Sigmoid colon (tissue), 7 donors: ENCODE results near the gene FBXO9. TPM values are rescaled to one million over a fixed set of nuclear protein-coding genes. Genes with fewer than 3 reads are reported as not detected.
A peak's percentile ranks its signal among the peaks of the same experiment; 100 is the strongest.

ENCODE experiments used
- DNase-seq: peaks from one replicate; pipeline ENCODE4 v3.0.0-alpha.2; 2019
- H3K27ac ChIP-seq, 4 donors: fragments of 200-600 bp; sonication (generic); one replicate each; pipeline ENCODE4 v1.5.1; 2016 to 2019; ENCODE audit warnings: mild to moderate bottlenecking in 1 of 4
- H3K27me3 ChIP-seq, 3 donors: fragments of 200-600 bp; sonication (generic); one replicate each; pipeline ENCODE4 v1.5.1; 2019; ENCODE audit warnings: mild to moderate bottlenecking in 1 of 3
- H3K36me3 ChIP-seq, 4 donors: fragments of 200-600 bp; sonication (generic); one replicate each; pipeline ENCODE4 v1.5.1; 2016 to 2019
- H3K4me1 ChIP-seq, 4 donors: fragments of 200-600 bp; sonication (generic); one replicate each; pipeline ENCODE4 v1.5.1; 2017 to 2019
- H3K4me3 ChIP-seq, 4 donors: fragments of 200-600 bp; sonication (generic); one replicate each; pipeline ENCODE4 v1.5.1; 2017 to 2019; ENCODE audit warnings: mild to moderate bottlenecking in 2 of 4, moderate library complexity in 1 of 4
- H3K9me3 ChIP-seq, 4 donors: fragments of 200-600 bp in 3 of 4; sonication (generic) in 3 of 4; one replicate each; pipeline versions ENCODE4 v1.5.1 to v1.6.1; 2013 to 2019
- EP300 ChIP-seq, 4 donors: sonication (generic); formaldehyde crosslinking; IDR thresholded peaks; one replicate each; pipeline ENCODE4 v1.6.1; 2017; ENCODE audit warnings: antibody characterized with exemption in 4 of 4
- POLR2A ChIP-seq, 2 donors: fragments of 450-650 bp; IDR thresholded peaks; one replicate each; pipeline ENCODE4 v1.6.1; 2016; ENCODE audit warnings: antibody characterized with exemption in 2 of 2, mild to moderate bottlenecking in 2 of 2, moderate library complexity in 2 of 2
- POLR2AphosphoS5 ChIP-seq, 4 donors: sonication (generic); formaldehyde crosslinking; IDR thresholded peaks; one replicate each; pipeline ENCODE4 v1.6.1; 2017; ENCODE audit warnings: antibody characterized with exemption in 4 of 4
- WGBS, 2 donors: extraction: QIAGEN DNeasy Blood & Tissue Kit; methylation state at CpG; one replicate each; pipeline ENCODE4 v1.1.7; 2013; 5-methylcytosine and 5-hydroxymethylcytosine counted together
- intact Hi-C: fragments of 100-400 bp; cut with DNase I; formaldehyde crosslinking; loops from one replicate; pipeline ENCODE4 v1.15.1; 2023
- polyA plus RNA-seq, 3 donors: library from polyadenylated mRNA; stranded (reverse); fragments of 200-250 nt; gene quantifications; one replicate each; pipeline ENCODE4 v1.2.3, GENCODE V29; 2013
- total RNA-seq, 4 donors: library from RNA; depleted of rRNA; stranded (reverse); fragments of >200 nt; gene quantifications; one replicate each; pipeline ENCODE4 v1.1.0, GENCODE V29; 2016
- TF ChIP-seq, protein P1 (sequence below), 4 experiments: fragments of 450-650 bp in 3 of 4; fragments of 200-600 bp in 1 of 4; IDR thresholded peaks; one replicate each; pipeline ENCODE4 v1.5.1; 2016 to 2019; ENCODE audit warnings: antibody characterized with exemption in 4 of 4, mild to moderate bottlenecking in 3 of 4, moderate library complexity in 2 of 4
- donor health status: healthy with polysubstance abuse.
- donor health status: Bipolar disorder and iron deficiency.
- donor health status: healthy.

FBXO9 gene
- total and polyA plus RNA-seq, 7 donors, result 22.4 to 63.1 (median 41.9) TPM

DNA sequence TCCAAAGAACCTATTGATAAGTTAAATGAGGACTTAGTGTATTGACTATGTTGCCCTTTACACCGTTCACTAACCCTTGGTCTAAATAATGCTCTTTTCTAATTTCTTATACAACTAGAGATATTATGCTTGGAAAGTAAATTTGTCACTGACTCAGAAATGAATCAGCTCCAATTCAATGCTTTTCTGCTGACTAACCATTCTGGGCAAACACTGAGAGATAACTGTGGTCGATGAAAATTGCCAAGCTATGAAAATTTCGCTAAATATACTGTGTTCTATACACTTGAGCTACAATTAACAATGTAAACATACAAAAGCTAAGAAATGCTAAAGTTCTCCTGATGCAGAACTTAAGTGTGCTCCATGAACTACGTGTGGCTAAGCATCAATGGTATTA, 23.1 kb upstream of the FBXO9 start:
- WGBS, 2 donors, result 81 to 84% methylated on average over 4 of the region's 4 CpGs
- H3K4me3 ChIP-seq, result no peak overlapping the region
- no peaks in the 10 kb centered on the region for H3K9me3 ChIP-seq
- no peak for DNase-seq
- H3K36me3 ChIP-seq, result peaks cover 0 to 41% (median 12%) of the 10 kb centered on the region in 4 donors
- peaks cover 0 to 43% (median 39%) of the 10 kb centered on the region in 4 donors for H3K4me1 ChIP-seq
- H3K27me3 ChIP-seq, result no peaks in the 10 kb centered on the region
- peak overlapping the region in 3 of 4 donors; percentile 38 to 60 (median 54) for H3K27ac ChIP-seq
- intact Hi-C loops, result no loop called here
- TF ChIP-seq EP300 (IDR thresholded peaks at IDR 0.05) (no peak), POLR2A (IDR thresholded peaks at IDR 0.05) (no peak), POLR2AphosphoS5 (IDR thresholded peaks at IDR 0.05) (no peak)
- TF ChIP-seq, protein P1, sequence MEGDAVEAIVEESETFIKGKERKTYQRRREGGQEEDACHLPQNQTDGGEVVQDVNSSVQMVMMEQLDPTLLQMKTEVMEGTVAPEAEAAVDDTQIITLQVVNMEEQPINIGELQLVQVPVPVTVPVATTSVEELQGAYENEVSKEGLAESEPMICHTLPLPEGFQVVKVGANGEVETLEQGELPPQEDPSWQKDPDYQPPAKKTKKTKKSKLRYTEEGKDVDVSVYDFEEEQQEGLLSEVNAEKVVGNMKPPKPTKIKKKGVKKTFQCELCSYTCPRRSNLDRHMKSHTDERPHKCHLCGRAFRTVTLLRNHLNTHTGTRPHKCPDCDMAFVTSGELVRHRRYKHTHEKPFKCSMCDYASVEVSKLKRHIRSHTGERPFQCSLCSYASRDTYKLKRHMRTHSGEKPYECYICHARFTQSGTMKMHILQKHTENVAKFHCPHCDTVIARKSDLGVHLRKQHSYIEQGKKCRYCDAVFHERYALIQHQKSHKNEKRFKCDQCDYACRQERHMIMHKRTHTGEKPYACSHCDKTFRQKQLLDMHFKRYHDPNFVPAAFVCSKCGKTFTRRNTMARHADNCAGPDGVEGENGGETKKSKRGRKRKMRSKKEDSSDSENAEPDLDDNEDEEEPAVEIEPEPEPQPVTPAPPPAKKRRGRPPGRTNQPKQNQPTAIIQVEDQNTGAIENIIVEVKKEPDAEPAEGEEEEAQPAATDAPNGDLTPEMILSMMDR (IDR thresholded peaks at IDR 0.05), result no peak

DNA sequence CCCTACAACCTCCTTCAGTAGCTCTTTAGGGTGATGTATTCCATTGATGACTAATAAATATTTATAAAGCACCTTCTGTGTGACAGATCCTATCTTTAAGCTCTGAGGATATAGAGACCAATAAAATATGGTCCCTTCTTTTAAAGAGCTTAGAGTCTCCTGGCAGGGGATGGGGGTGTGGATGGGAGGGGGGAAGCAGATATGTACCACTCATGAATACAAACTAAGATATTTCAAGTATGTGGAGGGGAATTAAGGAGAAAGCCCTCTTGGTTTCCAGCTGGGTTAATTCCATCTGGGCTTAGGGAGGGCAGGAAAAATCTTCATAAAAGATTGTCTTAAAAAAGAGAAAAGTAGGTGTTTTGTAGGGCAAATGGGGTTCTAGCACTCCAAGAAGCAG, 21.6 kb upstream of the FBXO9 start:
- H3K9me3 ChIP-seq, result no peaks in the 10 kb centered on the region

DNA sequence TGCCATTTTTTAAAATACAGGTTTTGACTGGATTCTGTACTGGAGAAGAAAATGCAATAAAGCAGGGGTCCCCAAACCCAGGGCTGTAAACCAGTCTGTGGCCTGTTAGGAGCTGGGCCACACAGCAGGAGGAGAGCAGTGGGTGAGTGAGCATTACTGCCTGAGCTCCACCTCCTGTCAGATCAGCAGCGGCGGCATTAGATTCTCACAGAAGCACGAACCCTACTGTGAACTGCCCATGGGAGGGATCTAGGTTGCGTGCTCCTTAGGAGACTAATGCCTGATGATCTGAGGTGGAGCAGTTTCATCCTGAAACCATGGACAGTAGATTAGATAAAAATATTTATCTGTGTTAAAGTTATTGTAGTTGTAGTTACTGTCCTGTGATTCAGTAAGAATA, 21.1 kb upstream of the FBXO9 start:
- WGBS, 2 donors, result 84 to 90% methylated on average over 4 of the region's 4 CpGs
- peak overlapping the region in 3 of 4 donors; percentile 42 to 60 (median 54) for H3K27ac ChIP-seq
- peaks cover 0 to 43% (median 39%) of the 10 kb centered on the region in 4 donors for H3K4me1 ChIP-seq
- intact Hi-C loops, result no loop called here
- no peaks in the 10 kb centered on the region for H3K9me3 ChIP-seq
- no peaks in the 10 kb centered on the region for H3K27me3 ChIP-seq
- TF ChIP-seq EP300 (IDR thresholded peaks at IDR 0.05) (no peak), POLR2AphosphoS5 (IDR thresholded peaks at IDR 0.05) (no peak), POLR2A (IDR thresholded peaks at IDR 0.05) (no peak)
- TF ChIP-seq, protein P1 (IDR thresholded peaks at IDR 0.05), result no peak
- no peak overlapping the region for H3K4me3 ChIP-seq
- peaks cover 0 to 21% (median 12%) of the 10 kb centered on the region in 4 donors for H3K36me3 ChIP-seq
- DNase-seq, result no peak

More for the DNA sequence above, 21.6 kb upstream of the FBXO9 start:
- H3K27ac ChIP-seq, result peak overlapping the region in 3 of 4 donors; percentile 42 to 60 (median 54)
- no peak for DNase-seq
- intact Hi-C loops, result no loop called here
- no peak for TF ChIP-seq POLR2AphosphoS5 (IDR thresholded peaks at IDR 0.05)
- TF ChIP-seq POLR2A (IDR thresholded peaks at IDR 0.05), result no peak
- no peak overlapping the region for H3K4me3 ChIP-seq
- no peaks in the 10 kb centered on the region for H3K27me3 ChIP-seq
- peaks cover 0 to 43% (median 41%) of the 10 kb centered on the region in 4 donors for H3K4me1 ChIP-seq
- H3K36me3 ChIP-seq, result peaks cover 0 to 26% (median 12%) of the 10 kb centered on the region in 4 donors

DNA sequence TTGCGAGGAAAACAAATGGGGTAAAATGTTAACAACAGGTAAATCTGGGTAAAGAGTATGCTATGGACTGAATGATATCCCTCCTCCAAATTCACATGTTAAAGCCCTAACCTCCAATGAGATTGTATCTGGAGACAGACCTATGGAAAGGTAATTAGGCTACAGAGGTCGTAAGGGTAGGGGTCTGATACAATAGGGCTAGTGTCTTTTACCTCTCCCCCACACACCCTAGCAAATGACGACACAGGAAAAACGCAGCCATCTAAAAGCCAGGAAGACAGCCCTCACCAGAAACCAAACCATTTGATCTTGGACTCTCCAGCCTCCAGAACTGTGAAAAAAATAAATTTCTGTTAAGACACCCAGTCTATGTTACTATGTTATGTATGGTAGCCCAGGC, 20.6 kb upstream of the FBXO9 start:
- WGBS, 2 donors, result 67 to 69% methylated on average over 4 of the region's 4 CpGs
- H3K4me3 ChIP-seq, result no peak overlapping the region
- intact Hi-C loops, result no loop called here
- no peak for DNase-seq
- no peak for TF ChIP-seq POLR2AphosphoS5 (IDR thresholded peaks at IDR 0.05)
- no peak for TF ChIP-seq POLR2A (IDR thresholded peaks at IDR 0.05)
- TF ChIP-seq, protein P1 (IDR thresholded peaks at IDR 0.05), result no peak
- TF ChIP-seq EP300 (IDR thresholded peaks at IDR 0.05), result no peak
- H3K36me3 ChIP-seq, result peaks cover 0 to 16% (median 12%) of the 10 kb centered on the region in 4 donors
- peak overlapping the region in 2 of 4 donors; percentile 54 to 60 for H3K27ac ChIP-seq
- H3K9me3 ChIP-seq, result no peaks in the 10 kb centered on the region
- H3K27me3 ChIP-seq, result no peaks in the 10 kb centered on the region
- H3K4me1 ChIP-seq, result peaks cover 0 to 43% (median 39%) of the 10 kb centered on the region in 4 donors

DNA sequence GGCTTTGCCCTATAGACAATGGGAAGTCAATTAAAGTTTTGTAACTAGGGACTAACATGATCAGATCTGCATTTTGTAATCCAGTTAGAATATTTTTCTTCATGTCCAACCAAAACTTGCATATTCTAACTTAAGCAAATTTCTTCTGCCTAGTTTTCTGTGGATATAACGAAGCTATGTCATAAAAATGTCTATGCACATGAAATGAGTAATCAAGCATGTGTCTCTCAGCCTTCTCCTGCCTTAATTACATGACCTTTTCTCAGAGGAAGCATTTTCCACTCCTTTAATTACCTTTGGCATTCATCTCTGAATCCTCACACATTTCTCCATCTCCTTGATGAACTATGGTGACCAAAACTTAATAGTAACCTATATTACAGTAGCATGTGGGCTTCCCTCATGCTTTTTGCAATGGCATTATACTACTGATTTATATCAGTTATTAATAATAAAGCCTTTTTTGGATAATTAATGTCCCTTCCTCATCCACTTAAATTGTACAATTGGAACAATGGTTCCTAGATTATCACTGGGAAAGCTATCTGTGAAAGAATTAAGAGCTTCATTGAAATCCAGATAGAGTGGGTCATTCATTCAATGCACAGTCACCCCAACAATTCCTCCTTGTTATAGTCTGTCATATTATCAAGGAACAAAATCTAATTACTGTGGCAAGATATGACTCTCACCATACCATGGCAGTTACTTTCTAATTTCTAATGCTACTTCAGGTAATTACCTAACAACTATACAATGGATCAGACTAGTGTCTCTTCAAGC, 19.1 kb upstream of the FBXO9 start:
- peaks cover 0 to 3% (median 1%) of the 10 kb centered on the region in 4 donors for H3K36me3 ChIP-seq
- H3K4me3 ChIP-seq, result no peak overlapping the region
- no peak for DNase-seq
- WGBS, 2 donors, result 66 to 85% methylated on average over 1 of the region's 1 CpG
- H3K4me1 ChIP-seq, result peaks cover 0 to 42% (median 37%) of the 10 kb centered on the region in 4 donors
- intact Hi-C loops, result no loop called here
- no peak overlapping the region for H3K27ac ChIP-seq
- TF ChIP-seq POLR2A (IDR thresholded peaks at IDR 0.05), result no peak
- TF ChIP-seq, protein P1 (IDR thresholded peaks at IDR 0.05), result no peak
- no peak for TF ChIP-seq POLR2AphosphoS5 (IDR thresholded peaks at IDR 0.05)
- no peak for TF ChIP-seq EP300 (IDR thresholded peaks at IDR 0.05)
- no peaks in the 10 kb centered on the region for H3K9me3 ChIP-seq
- no peaks in the 10 kb centered on the region for H3K27me3 ChIP-seq
